CD14-positive monocyte (primary cell): ENCODE measurements around the gene UTP11. TPM values are rescaled to one million over a fixed set of nuclear protein-coding genes. Genes with fewer than 3 reads are reported as not detected.

Experiments used
- DNase-seq, 3 donors: peaks; one replicate each; pipeline ENCODE4 v3.0.0-alpha.2; 2011 to 2022
- H2AFZ ChIP-seq: 2 replicates; pipeline ENCODE4 v1.6.0; 2012; ENCODE audit warnings: mild to moderate bottlenecking, low read depth, low read length, inconsistent platforms; ENCODE audit not compliant: insufficient read depth, poor library complexity, severe bottlenecking
- H3K27ac ChIP-seq, 2 donors: 1 replicate in 1 of 2; 2 replicates in 1 of 2; pipeline ENCODE4 v1.5.1; 2012 to 2013; ENCODE audit warnings: low read length in 2 of 2, control low read depth in 1 of 2, inconsistent platforms in 1 of 2, low read depth in 1 of 2, mild to moderate bottlenecking in 1 of 2
- H3K27me3 ChIP-seq, 2 donors: one replicate each; pipeline versions ENCODE4 v1.6.0 to v1.6.1; 2011 to 2013; ENCODE audit warnings: low read length in 2 of 2; ENCODE audit not compliant: control insufficient read depth in 2 of 2, insufficient read depth in 2 of 2
- H3K36me3 ChIP-seq, 2 donors: replicated peaks in 1 of 2; 1 replicate in 1 of 2; 2 replicates in 1 of 2; pipeline versions ENCODE4 v1.5.1 to v1.6.1; 2012 to 2013; ENCODE audit warnings: low read length in 2 of 2, control low read depth in 1 of 2, inconsistent platforms in 1 of 2, mild to moderate bottlenecking in 1 of 2; ENCODE audit not compliant: insufficient read depth in 2 of 2, control insufficient read depth in 1 of 2
- H3K4me1 ChIP-seq, 2 donors: 1 replicate in 1 of 2; 2 replicates in 1 of 2; pipeline versions ENCODE4 v1.5.1 to v1.6.1; 2012 to 2013; ENCODE audit warnings: low read length in 2 of 2, control low read depth in 1 of 2, inconsistent platforms in 1 of 2, mild to moderate bottlenecking in 1 of 2, moderate library complexity in 1 of 2; ENCODE audit not compliant: insufficient read depth in 2 of 2, control insufficient read depth in 1 of 2
- H3K4me2 ChIP-seq: replicated peaks from 2 replicates; pipeline ENCODE3; 2012; ENCODE audit warnings: low read length, moderate library complexity, mild to moderate bottlenecking; ENCODE audit not compliant: poor library complexity, severe bottlenecking; ENCODE audit errors: extremely low read depth
- H3K4me3 ChIP-seq, 3 experiments: fragments of 200-600 bp in 1 of 3; sonication (generic) in 1 of 3; replicated peaks in 1 of 3; 1 replicate in 2 of 3; 2 replicates in 1 of 3; pipeline ENCODE4 v1.5.1; 2011 to 2013; ENCODE audit warnings: low read length in 3 of 3, mild to moderate bottlenecking in 3 of 3, control low read depth in 2 of 3, low read depth in 2 of 3, inconsistent platforms in 1 of 3, moderate library complexity in 1 of 3
- H3K79me2 ChIP-seq: 2 replicates; pipeline ENCODE4 v1.6.0; 2012; ENCODE audit warnings: mild to moderate bottlenecking, control low read depth, inconsistent platforms, low read length, moderate library complexity; ENCODE audit not compliant: insufficient read depth
- H3K9ac ChIP-seq: 2 replicates; pipeline ENCODE4 v1.6.0; 2017; ENCODE audit warnings: low read length, mild to moderate bottlenecking; ENCODE audit not compliant: insufficient read depth, poor library complexity, severe bottlenecking
- H3K9me3 ChIP-seq, 2 donors: replicated peaks in 1 of 2; 1 replicate in 1 of 2; 2 replicates in 1 of 2; pipeline versions ENCODE4 v1.5.1 to v1.6.1; 2012 to 2013; ENCODE audit warnings: low read length in 2 of 2, control low read depth in 1 of 2; ENCODE audit not compliant: control insufficient read depth in 1 of 2, insufficient read depth in 1 of 2
- H4K20me1 ChIP-seq: 2 replicates; pipeline ENCODE4 v1.6.0; 2012; ENCODE audit warnings: mild to moderate bottlenecking, low read length, control low read depth, moderate library complexity; ENCODE audit not compliant: insufficient read depth
- H3K27ac Mint-ChIP-seq, 7 donors: one replicate each; pipeline ENCODE4 v1.8.0; 2020; ENCODE audit warnings: mild to moderate bottlenecking in 7 of 7, mixed read lengths in 7 of 7, moderate library complexity in 6 of 7, inconsistent platforms in 2 of 7
- H3K27me3 Mint-ChIP-seq, 3 donors: one replicate each; pipeline ENCODE4 v1.8.0; 2021 to 2022; ENCODE audit warnings: low read depth in 3 of 3, mild to moderate bottlenecking in 3 of 3, mixed read lengths in 3 of 3, moderate library complexity in 3 of 3, inconsistent platforms in 1 of 3
- H3K36me3 Mint-ChIP-seq, 2 donors: one replicate each; pipeline ENCODE4 v1.8.0; 2020; ENCODE audit warnings: mixed read lengths in 2 of 2, inconsistent platforms in 1 of 2, mild to moderate bottlenecking in 1 of 2
- H3K4me1 Mint-ChIP-seq: one replicate; pipeline ENCODE4 v1.8.0; 2020; ENCODE audit warnings: mild to moderate bottlenecking, mixed read lengths
- H3K4me3 Mint-ChIP-seq, 2 donors: one replicate each; pipeline ENCODE4 v1.8.0; 2020; ENCODE audit warnings: mild to moderate bottlenecking in 2 of 2, mixed read lengths in 2 of 2, moderate library complexity in 1 of 2
- H3K9me3 Mint-ChIP-seq, 7 donors: one replicate each; pipeline ENCODE4 v1.8.0; 2020 to 2022; ENCODE audit warnings: mixed read lengths in 7 of 7, mild to moderate bottlenecking in 6 of 7, moderate library complexity in 6 of 7, inconsistent platforms in 2 of 7
- WGBS: methylation state at CpG from one replicate; pipeline ENCODE4 v1.1.5; 2013; ENCODE audit warnings: missing lambda C conversion rate; ENCODE audit not compliant: insufficient coverage; 5-methylcytosine and 5-hydroxymethylcytosine counted together
- intact Hi-C, 2 donors: fragments of 100-400 bp; cut with micrococcal nuclease; formaldehyde crosslinking; loops; one replicate each; pipeline versions ENCODE4 v1.15.0 to v1.15.1; 2023
- polyA plus RNA-seq, 3 donors: library from polyadenylated mRNA; depleted of rRNA in 1 of 3; unstranded in 2 of 3; stranded (reverse) in 1 of 3; fragments of 300-500 nt in 2 of 3; fragments of >200 nt in 1 of 3; fragmentation: Illumina TruSeq in 2 of 3; gene quantifications; 1 replicate in 2 of 3; 2 replicates in 1 of 3; pipeline ENCODE4 v1.2.3, GENCODE V29; 2012 to 2021
- TF ChIP-seq, protein P1 (sequence below): fragments of 200-600 bp; IDR thresholded peaks from one replicate; pipeline ENCODE4 v1.8.0; 2022; ENCODE audit warnings: antibody characterized with exemption, mild to moderate bottlenecking

Gene UTP11
- polyA plus RNA-seq, 3 donors, result 10.9 to 26.0 (median 20.5) TPM

DNA sequence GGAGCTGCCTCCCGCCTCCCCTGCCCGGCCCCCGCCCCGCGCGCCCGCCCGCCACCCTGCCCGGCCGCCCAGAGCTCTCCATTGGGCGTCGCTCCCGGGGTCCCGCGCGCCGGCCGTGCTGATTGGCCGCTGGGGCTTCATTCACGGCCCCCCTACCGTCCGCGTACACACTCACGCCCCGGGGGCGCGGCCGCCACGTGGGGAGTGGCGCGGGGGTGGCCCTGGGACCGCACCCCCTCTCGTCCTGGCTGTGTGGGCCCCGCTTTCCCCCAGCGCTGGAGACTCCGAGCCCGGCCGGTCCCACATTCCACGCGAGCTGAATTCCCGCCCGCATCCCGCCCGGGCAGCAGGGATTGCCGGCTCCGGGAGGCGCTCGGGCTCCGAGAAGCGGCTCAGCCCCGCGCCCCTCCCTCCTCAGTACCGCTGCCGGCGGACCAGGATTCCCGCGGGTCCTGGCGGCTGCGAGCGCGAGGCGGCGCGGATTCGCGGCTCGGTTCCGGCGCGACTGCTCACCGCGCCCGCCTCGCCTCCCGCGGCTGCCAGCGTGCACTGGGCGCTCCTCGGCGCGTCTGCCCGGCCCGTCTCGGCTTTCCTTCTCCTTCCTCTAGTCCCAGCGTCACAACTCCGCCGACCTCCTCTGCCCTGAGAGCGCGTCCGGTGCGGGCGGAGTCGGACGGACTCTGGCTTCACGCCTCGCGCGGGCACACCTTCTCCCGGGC is 34.5 kb downstream of the UTP11 start:
- Histone ChIP-seq H3K4me1 (peaks cover 9 to 22% of the 10 kb centered on the region in 2 donors), H4K20me1 (no peaks in the 10 kb centered on the region), H3K9me3 (no peaks in the 10 kb centered on the region), H2AFZ (peak overlapping the region; percentile 59), H3K9ac (no peak overlapping the region), H3K4me2 (peak overlapping the region; percentile 83), H3K79me2 (no peaks in the 10 kb centered on the region), H3K4me3 (peak overlapping the region in 2 of 3 experiments; percentile 42 to 70), H3K27me3 (peaks cover 43 to 71% of the 10 kb centered on the region in 2 donors), H3K27ac (no peak overlapping the region), H3K36me3 (no peaks in the 10 kb centered on the region)
- Mint-ChIP-seq H3K4me3 (peak overlapping the region; percentile 72 to 89), H3K9me3 (peaks cover 0 to 21% (median 3%) of the 10 kb centered on the region in 7 donors), H3K36me3 (peaks cover 0 to 3% of the 10 kb centered on the region in 2 donors), H3K27me3 (peaks cover 60 to 80% (median 62%) of the 10 kb centered on the region in 3 donors), H3K4me1 (peaks cover 12% of the 10 kb centered on the region), H3K27ac (no peak overlapping the region)
- WGBS, result under 1% methylated on average over 91 of the region's 99 CpGs
- intact Hi-C loops, result loop anchor here in 1 of 2 donors (10.0 kb wide), 1 partner anchor 788 kb away; no protein-coding TSS in a partner anchor
- TF ChIP-seq, protein P1, sequence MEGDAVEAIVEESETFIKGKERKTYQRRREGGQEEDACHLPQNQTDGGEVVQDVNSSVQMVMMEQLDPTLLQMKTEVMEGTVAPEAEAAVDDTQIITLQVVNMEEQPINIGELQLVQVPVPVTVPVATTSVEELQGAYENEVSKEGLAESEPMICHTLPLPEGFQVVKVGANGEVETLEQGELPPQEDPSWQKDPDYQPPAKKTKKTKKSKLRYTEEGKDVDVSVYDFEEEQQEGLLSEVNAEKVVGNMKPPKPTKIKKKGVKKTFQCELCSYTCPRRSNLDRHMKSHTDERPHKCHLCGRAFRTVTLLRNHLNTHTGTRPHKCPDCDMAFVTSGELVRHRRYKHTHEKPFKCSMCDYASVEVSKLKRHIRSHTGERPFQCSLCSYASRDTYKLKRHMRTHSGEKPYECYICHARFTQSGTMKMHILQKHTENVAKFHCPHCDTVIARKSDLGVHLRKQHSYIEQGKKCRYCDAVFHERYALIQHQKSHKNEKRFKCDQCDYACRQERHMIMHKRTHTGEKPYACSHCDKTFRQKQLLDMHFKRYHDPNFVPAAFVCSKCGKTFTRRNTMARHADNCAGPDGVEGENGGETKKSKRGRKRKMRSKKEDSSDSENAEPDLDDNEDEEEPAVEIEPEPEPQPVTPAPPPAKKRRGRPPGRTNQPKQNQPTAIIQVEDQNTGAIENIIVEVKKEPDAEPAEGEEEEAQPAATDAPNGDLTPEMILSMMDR, result no peak
- DNase-seq, result no peak

DNA sequence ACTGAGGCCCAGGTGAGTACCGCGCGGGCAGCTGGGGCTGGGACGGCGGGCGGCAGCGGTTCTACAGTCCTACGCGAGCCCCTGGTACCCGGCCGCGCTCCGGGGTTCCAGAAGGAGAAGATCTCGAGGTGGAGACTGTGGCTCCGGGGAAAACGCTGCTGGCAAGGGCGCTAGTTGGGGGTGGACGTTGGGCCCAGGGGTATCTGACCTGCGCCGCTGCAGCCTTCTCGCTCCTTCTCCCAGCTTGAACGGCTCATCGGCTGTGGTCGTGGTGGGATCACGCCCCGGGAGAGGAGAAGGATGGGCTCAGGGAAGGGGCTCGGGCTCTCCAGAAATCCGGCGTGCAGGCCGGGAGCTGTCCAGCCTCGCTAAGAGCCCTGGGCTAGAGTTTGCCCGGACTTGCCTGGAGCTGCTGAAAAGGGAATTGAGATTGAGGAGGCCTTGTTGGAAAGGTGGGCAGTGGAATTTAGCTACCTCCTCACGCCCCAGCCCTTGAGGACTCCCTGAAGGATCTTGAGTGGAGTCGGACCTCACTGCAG is 35.1 kb downstream of the UTP11 start:
- H3K4me1 ChIP-seq, result peaks cover 9 to 22% of the 10 kb centered on the region in 2 donors
- H3K9me3 ChIP-seq, result no peaks in the 10 kb centered on the region
- intact Hi-C loops, result loop anchor here in 1 of 2 donors (10.0 kb wide), 1 partner anchor 787 kb away; no protein-coding TSS in a partner anchor
- H3K9me3 Mint-ChIP-seq, result peaks cover 0 to 21% (median 3%) of the 10 kb centered on the region in 7 donors
- TF ChIP-seq, protein P1, result no peak
- no peaks in the 10 kb centered on the region for H3K36me3 ChIP-seq
- H4K20me1 ChIP-seq, result no peaks in the 10 kb centered on the region
- H3K4me3 Mint-ChIP-seq, result peak overlapping the region; percentile 72 to 89
- peak overlapping the region in 1 of 3 experiments; percentile 70 for H3K4me3 ChIP-seq
- peaks cover 43 to 66% of the 10 kb centered on the region in 2 donors for H3K27me3 ChIP-seq
- no peak overlapping the region for H3K9ac ChIP-seq
- WGBS, result 15% methylated on average over 20 of the region's 34 CpGs
- no peak overlapping the region for H3K27ac ChIP-seq
- peaks cover 54 to 73% (median 55%) of the 10 kb centered on the region in 3 donors for H3K27me3 Mint-ChIP-seq
- peaks cover 0 to 3% of the 10 kb centered on the region in 2 donors for H3K36me3 Mint-ChIP-seq
- peak overlapping the region; percentile 59 for H2AFZ ChIP-seq
- H3K4me2 ChIP-seq, result peak overlapping the region; percentile 83
- DNase-seq, result no peak
- no peaks in the 10 kb centered on the region for H3K79me2 ChIP-seq
- no peak overlapping the region for H3K27ac Mint-ChIP-seq
- H3K4me1 Mint-ChIP-seq, result peaks cover 14% of the 10 kb centered on the region
